GM13977 (cell line): ENCODE data around the gene OPA1.
A peak's percentile ranks its signal among the peaks of the same experiment; 100 is the strongest.

Experiments
- DNase-seq: peaks from one replicate; pipeline ENCODE4 v3.0.0; 2012; ENCODE audit warnings: low spot score
- in situ Hi-C: fragments of 300-500 bp; cut with MboI; formaldehyde crosslinking; loops from one replicate; pipeline ENCODE4 v1.12.0; 2022; ENCODE audit warnings: low sequenced_read_pairs, low pct_unique_long_range_greater_than_20kb, mixed read lengths, inconsistent platforms; ENCODE audit not compliant: unreplicated experiment
- TF ChIP-seq, protein P1 (sequence below): IDR thresholded peaks from 2 replicates; pipeline ENCODE4 v1.5.1; 2012; ENCODE audit warnings: mild to moderate bottlenecking, control low read depth; ENCODE audit not compliant: insufficient read depth; ENCODE audit errors: extremely low read depth, missing control alignments

The OPA1 gene, protein sequence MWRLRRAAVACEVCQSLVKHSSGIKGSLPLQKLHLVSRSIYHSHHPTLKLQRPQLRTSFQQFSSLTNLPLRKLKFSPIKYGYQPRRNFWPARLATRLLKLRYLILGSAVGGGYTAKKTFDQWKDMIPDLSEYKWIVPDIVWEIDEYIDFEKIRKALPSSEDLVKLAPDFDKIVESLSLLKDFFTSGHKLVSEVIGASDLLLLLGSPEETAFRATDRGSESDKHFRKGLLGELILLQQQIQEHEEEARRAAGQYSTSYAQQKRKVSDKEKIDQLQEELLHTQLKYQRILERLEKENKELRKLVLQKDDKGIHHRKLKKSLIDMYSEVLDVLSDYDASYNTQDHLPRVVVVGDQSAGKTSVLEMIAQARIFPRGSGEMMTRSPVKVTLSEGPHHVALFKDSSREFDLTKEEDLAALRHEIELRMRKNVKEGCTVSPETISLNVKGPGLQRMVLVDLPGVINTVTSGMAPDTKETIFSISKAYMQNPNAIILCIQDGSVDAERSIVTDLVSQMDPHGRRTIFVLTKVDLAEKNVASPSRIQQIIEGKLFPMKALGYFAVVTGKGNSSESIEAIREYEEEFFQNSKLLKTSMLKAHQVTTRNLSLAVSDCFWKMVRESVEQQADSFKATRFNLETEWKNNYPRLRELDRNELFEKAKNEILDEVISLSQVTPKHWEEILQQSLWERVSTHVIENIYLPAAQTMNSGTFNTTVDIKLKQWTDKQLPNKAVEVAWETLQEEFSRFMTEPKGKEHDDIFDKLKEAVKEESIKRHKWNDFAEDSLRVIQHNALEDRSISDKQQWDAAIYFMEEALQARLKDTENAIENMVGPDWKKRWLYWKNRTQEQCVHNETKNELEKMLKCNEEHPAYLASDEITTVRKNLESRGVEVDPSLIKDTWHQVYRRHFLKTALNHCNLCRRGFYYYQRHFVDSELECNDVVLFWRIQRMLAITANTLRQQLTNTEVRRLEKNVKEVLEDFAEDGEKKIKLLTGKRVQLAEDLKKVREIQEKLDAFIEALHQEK

DNA sequence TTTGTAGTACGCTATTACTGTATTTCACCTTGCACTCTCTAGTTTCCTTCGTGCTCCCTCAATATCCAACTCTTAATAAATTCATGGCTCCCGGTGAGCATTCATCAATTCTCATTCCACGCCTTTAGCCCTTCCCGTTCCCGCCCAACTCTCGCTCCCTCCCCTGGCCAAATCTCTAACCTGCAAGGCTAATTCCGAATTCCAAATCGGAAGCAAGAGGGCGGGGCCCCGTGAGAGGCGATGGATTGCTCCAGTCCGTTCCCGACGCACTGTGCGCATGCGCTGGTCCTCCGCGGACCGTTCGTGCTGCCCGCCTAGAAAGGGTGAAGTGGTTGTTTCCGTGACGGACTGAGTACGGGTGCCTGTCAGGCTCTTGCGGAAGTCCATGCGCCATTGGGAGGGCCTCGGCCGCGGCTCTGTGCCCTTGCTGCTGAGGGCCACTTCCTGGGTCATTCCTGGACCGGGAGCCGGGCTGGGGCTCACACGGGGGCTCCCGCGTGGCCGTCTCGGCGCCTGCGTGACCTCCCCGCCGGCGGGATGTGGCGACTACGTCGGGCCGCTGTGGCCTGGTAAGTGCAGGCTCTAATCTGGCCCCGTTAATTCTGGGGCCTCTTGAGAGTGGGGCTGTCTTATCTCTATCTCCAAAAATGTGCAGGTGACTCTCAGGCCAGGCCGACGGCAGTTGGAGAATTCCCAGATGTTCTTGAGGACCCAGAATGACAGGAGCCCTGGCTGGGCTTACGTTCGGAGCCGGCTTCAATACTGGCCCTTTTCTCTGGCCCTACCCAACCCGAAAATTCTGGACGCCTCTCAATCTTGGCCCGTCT is at the start of gene OPA1:
TSS of gene OPA1 (plus strand) at position 368 of the 827 bp plus-strand sequence. CDS start at position 538, 170 bp downstream.
- DNase-seq: peak; percentile 95
- TF ChIP-seq, protein P1, sequence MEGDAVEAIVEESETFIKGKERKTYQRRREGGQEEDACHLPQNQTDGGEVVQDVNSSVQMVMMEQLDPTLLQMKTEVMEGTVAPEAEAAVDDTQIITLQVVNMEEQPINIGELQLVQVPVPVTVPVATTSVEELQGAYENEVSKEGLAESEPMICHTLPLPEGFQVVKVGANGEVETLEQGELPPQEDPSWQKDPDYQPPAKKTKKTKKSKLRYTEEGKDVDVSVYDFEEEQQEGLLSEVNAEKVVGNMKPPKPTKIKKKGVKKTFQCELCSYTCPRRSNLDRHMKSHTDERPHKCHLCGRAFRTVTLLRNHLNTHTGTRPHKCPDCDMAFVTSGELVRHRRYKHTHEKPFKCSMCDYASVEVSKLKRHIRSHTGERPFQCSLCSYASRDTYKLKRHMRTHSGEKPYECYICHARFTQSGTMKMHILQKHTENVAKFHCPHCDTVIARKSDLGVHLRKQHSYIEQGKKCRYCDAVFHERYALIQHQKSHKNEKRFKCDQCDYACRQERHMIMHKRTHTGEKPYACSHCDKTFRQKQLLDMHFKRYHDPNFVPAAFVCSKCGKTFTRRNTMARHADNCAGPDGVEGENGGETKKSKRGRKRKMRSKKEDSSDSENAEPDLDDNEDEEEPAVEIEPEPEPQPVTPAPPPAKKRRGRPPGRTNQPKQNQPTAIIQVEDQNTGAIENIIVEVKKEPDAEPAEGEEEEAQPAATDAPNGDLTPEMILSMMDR: no peak
- in situ Hi-C loops: no loop called here

DNA sequence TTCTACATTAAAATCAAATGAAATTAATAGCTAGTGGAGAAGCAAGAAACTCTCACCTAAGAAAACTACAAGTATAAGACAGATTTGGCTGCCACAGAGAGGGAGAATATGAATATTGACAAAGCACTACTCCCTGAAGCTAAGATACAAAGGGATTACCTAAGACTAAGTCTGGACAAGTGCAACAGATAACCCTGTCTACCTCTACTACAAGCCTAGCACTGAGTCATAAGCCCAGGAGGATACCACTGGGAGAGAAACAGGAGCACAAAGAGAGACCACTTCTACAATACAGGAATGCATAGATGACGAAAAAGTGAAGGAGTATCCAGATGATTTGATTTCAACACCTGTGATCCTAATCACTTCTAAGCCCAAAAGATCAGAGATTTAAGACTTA is 48.7 kb upstream of the OPA1 start:
- DNase-seq: no peak
- TF ChIP-seq, protein P1: no peak
- in situ Hi-C loops: no loop called here

DNA sequence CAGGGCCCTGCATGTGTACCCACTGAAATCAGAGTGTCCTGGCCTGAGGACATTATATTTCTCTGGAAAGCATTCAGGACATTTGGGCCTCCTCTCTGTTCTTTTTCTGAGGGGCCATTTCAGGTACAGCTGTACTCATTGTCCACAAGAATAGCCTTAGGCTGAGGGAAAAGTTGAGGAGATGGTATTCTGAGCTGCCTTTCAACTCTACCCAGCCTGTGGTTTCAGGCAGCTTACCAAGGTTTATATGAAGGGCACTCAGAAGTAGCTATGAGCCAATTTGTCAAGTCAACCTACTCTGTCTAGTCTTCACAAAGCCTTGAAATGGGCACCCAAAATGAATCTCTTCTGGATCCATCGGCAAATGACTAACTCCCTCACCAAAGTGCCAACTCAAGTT is 47.7 kb upstream of the OPA1 start:
- TF ChIP-seq, protein P1: no peak
- DNase-seq: no peak
- in situ Hi-C loops: no loop called here

DNA sequence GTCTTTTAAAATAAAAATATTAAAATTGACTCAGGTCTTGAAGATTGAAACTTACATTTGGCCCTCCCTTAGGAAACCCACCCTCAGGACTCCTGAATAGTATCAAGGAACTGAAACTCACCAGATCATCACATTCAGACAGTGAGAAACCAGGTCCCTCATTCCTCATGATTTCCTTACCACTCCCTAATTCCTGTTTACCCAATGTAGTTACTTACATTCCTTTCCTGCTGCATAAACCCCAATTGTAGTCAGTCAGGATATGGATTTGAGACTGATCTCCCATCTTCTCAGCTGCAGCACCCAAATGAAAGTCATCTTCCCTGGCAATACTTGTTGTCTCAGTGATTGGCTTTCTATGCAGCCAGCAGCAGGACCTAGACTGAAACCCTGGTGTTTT is 46.9 kb upstream of the OPA1 start:
- no peak for DNase-seq
- in situ Hi-C loops: no loop called here
- TF ChIP-seq, protein P1: no peak

DNA sequence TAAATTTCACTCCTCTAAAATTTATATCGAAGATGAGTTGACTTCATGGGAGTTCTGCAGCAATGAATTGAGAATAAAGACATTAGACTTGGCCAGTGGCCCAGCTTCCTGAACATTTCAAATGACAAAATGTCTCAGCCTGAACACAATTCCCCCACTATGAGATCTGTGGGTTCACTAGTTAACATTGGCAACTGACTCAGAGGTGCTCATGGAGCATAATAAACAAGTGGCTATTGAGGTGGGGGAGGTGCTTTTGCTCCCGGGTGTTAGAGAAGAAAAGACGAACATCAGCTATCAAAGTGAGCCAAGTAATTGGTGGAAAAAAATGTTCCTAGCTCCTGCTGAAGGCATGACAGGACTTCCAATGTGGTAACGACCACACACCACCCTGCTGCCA is 44.6 kb upstream of the OPA1 start:
- in situ Hi-C loops: no loop called here
- no peak for DNase-seq
- TF ChIP-seq, protein P1: no peak

DNA sequence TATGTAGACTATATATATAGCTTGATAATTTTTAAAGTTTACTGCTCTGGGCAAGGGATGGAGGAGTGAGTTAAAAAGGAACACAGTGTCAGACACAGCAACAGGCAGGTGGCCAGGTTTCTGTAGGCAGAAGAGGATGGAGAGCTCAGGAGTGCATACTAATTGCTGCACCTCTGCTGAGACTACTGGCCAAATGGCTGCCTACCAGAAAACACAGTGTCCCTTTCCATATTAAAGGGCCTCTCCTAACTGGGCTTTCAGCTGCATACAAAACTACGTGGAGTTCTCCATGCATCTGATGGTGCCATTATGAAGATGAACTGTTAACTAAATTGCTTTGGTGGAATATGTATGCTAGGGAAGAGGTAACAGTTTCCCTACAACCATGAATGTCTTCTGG is 40.1 kb upstream of the OPA1 start:
- DNase-seq: no peak
- TF ChIP-seq, protein P1: no peak
- in situ Hi-C loops: loop anchor here (25.0 kb wide), 4 partner anchors 366 to 991 kb away; no protein-coding TSS in a partner anchor
